ENCODE data around the gene DYNC2I2.

GRCh38 chr9:128607642-128608350 lies 48.9 kb downstream of the DYNC2I2 start:
- TF ChIP-seq, protein P1, sequence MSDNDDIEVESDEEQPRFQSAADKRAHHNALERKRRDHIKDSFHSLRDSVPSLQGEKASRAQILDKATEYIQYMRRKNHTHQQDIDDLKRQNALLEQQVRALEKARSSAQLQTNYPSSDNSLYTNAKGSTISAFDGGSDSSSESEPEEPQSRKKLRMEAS (IDR thresholded peaks at IDR 0.05): peak; percentile 74
- peak; percentile 65; the same call in 1 of the 2 replicates for TF ChIP-seq TEAD4 (IDR thresholded peaks at IDR 0.05)
- TF ChIP-seq TCF12 (IDR thresholded peaks at IDR 0.05; ENCODE audit: low read depth): peak; percentile 98
- TF ChIP-seq EP300 (IDR thresholded peaks at IDR 0.05; ENCODE audit: borderline replicate concordance): peak; percentile 88; the same call in 1 of the 2 replicates
- TF ChIP-seq, protein P2, sequence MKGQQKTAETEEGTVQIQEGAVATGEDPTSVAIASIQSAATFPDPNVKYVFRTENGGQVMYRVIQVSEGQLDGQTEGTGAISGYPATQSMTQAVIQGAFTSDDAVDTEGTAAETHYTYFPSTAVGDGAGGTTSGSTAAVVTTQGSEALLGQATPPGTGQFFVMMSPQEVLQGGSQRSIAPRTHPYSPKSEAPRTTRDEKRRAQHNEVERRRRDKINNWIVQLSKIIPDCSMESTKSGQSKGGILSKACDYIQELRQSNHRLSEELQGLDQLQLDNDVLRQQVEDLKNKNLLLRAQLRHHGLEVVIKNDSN (IDR thresholded peaks at IDR 0.05): no peak
- peak; percentile 62 for TF ChIP-seq CREB1 (IDR thresholded peaks at IDR 0.05; ENCODE audit: low read depth)
- TF ChIP-seq REST (IDR thresholded peaks at IDR 0.05; ENCODE audit: low read depth): peak; percentile 40; the same call in 1 of the 2 replicates
- no peak; the same call in 1 of the 2 replicates for TF ChIP-seq RAD21 (IDR thresholded peaks at IDR 0.05; ENCODE audit: low read depth)
- 0 out of 2 replicates have a peak, but pooled peaks have one; percentile 49 for TF ChIP-seq YY1 (IDR thresholded peaks at IDR 0.05; ENCODE audit: low read depth)
- peak; percentile 83 for TF ChIP-seq FOXM1 (IDR thresholded peaks at IDR 0.05; ENCODE audit: borderline replicate concordance, low read depth)
- TF ChIP-seq TAF1 (IDR thresholded peaks at IDR 0.05; ENCODE audit: low read depth): no peak
